ENCODE results near the gene CACNA1B. TPM values are rescaled to one million over a fixed set of nuclear protein-coding genes. Genes with fewer than 3 reads are reported as not detected.

CACNA1B gene
- total and polyA plus RNA-seq, 2 donors (not counting 1 experiment from before 2014, with no cell fraction given), result 0.15 TPM; not detected in 1

- CTCF ChIA-PET, result no interaction called here
Measured at GRCh38 chr9:138083873-138084272, 206.3 kb downstream of the CACNA1B start.

GRCh38 chr9:138085568-138085967 is 208.0 kb downstream of the CACNA1B start:
- intact Hi-C loops (cut with micrococcal nuclease), result no loop called here
- no peaks in the 10 kb centered on the region for H3K4me1 ChIP-seq (ENCODE audit: control insufficient read depth in 2 of 2, insufficient read depth in 2 of 2, low read length in 2 of 2)
- WGBS (ENCODE audit: insufficient coverage), result no CpG with 5 or more reads among the region's 4 CpGs

More at GRCh38 chr9:138083873-138084272, 206.3 kb downstream of the CACNA1B start:
- H3K36me3 ChIP-seq (replicated peaks in 1 of 2; ENCODE audit: control extremely low read depth in 1 of 2, control insufficient read depth in 1 of 2, extremely low read depth in 1 of 2, insufficient read depth in 2 of 2, low read length in 1 of 2), result no peaks in the 10 kb centered on the region
- Mint-ChIP-seq H3K4me3 (no peak overlapping the region), H3K9me3 (ENCODE audit: insufficient read depth) (peaks cover 7% of the 10 kb centered on the region), H3K27me3 (peaks cover 23% of the 10 kb centered on the region), H3K27ac (no peak overlapping the region), H3K4me1 (no peaks in the 10 kb centered on the region)
- no peak overlapping the region for H3K4me2 ChIP-seq (replicated peaks; ENCODE audit: low read depth, low read length, poor library complexity, severe bottlenecking)
- H2AFZ ChIP-seq (ENCODE audit: insufficient read depth, low read depth, low read length, poor library complexity, severe bottlenecking), result no peak overlapping the region
- H3K9ac ChIP-seq (ENCODE audit: low read length), result no peak overlapping the region
- ATAC-seq (ENCODE audit: low read depth), result no peak
- WGBS (ENCODE audit: insufficient coverage), result 57% methylated on average over 3 of the region's 3 CpGs
- POLR2A ChIA-PET, result no interaction called here
- no peak for DNase-seq
- no peaks in the 10 kb centered on the region for H3K4me1 ChIP-seq (ENCODE audit: control insufficient read depth in 2 of 2, insufficient read depth in 2 of 2, low read length in 2 of 2)
- TF ChIP-seq CTCF (IDR thresholded peaks at IDR 0.05), result no peak
- TF ChIP-seq EZH2 (IDR thresholded peaks at IDR 0.05; ENCODE audit: borderline replicate concordance, insufficient read depth, low read depth, low read length, poor library complexity, severe bottlenecking), result no peak
- intact Hi-C loops (cut with micrococcal nuclease), result no loop called here
- H3K9me3 ChIP-seq (ENCODE audit: control extremely low read depth in 1 of 3, control insufficient read depth in 2 of 3, insufficient read depth in 1 of 3, low read length in 2 of 3), result peaks cover 2 to 21% (median 13%) of the 10 kb centered on the region in 3 donors
- peaks cover 0 to 17% (median 1%) of the 10 kb centered on the region in 4 experiments for H3K27me3 ChIP-seq (replicated peaks in 1 of 4; ENCODE audit: control extremely low read depth in 1 of 4, control insufficient read depth in 3 of 4, insufficient read depth in 4 of 4, low read length in 3 of 4)
- H3K27ac ChIP-seq (ENCODE audit: low read length in 2 of 2), result no peak overlapping the region
- no peak overlapping the region for H3K4me3 ChIP-seq (ENCODE audit: control extremely low read depth in 1 of 5, extremely low read depth in 1 of 5, insufficient read depth in 1 of 5, low read depth in 2 of 5, low read length in 4 of 5)
- no peaks in the 10 kb centered on the region for H3K79me2 ChIP-seq (ENCODE audit: control insufficient read depth, insufficient read depth, low read length)
- H4K20me1 ChIP-seq (ENCODE audit: control insufficient read depth, insufficient read depth, low read length, poor library complexity, severe bottlenecking), result no peaks in the 10 kb centered on the region

More at GRCh38 chr9:138085568-138085967, 208.0 kb downstream of the CACNA1B start:
- Histone ChIP-seq H3K27ac (ENCODE audit: low read length in 2 of 2) (no peak overlapping the region), H3K4me3 (ENCODE audit: control extremely low read depth in 1 of 5, extremely low read depth in 1 of 5, insufficient read depth in 1 of 5, low read depth in 2 of 5, low read length in 4 of 5) (no peak overlapping the region), H3K4me2 (replicated peaks; ENCODE audit: low read depth, low read length, poor library complexity, severe bottlenecking) (no peak overlapping the region), H3K9me3 (ENCODE audit: control extremely low read depth in 1 of 3, control insufficient read depth in 2 of 3, insufficient read depth in 1 of 3, low read length in 2 of 3) (peaks cover 2 to 21% (median 13%) of the 10 kb centered on the region in 3 donors), H4K20me1 (ENCODE audit: control insufficient read depth, insufficient read depth, low read length, poor library complexity, severe bottlenecking) (no peaks in the 10 kb centered on the region), H2AFZ (ENCODE audit: insufficient read depth, low read depth, low read length, poor library complexity, severe bottlenecking) (no peak overlapping the region), H3K79me2 (ENCODE audit: control insufficient read depth, insufficient read depth, low read length) (no peaks in the 10 kb centered on the region), H3K9ac (ENCODE audit: low read length) (no peak overlapping the region), H3K36me3 (replicated peaks in 1 of 2; ENCODE audit: control extremely low read depth in 1 of 2, control insufficient read depth in 1 of 2, extremely low read depth in 1 of 2, insufficient read depth in 2 of 2, low read length in 1 of 2) (no peaks in the 10 kb centered on the region), H3K27me3 (replicated peaks in 1 of 4; ENCODE audit: control extremely low read depth in 1 of 4, control insufficient read depth in 3 of 4, insufficient read depth in 4 of 4, low read length in 3 of 4) (peaks cover 0 to 17% (median 4%) of the 10 kb centered on the region in 4 experiments)
- DNase-seq, result no peak
- Mint-ChIP-seq H3K27ac (no peak overlapping the region), H3K4me3 (no peak overlapping the region), H3K27me3 (peaks cover 12% of the 10 kb centered on the region), H3K9me3 (ENCODE audit: insufficient read depth) (peaks cover 7% of the 10 kb centered on the region), H3K4me1 (no peaks in the 10 kb centered on the region)
- no peak for ATAC-seq (ENCODE audit: low read depth)
- TF ChIP-seq EZH2 (IDR thresholded peaks at IDR 0.05; ENCODE audit: borderline replicate concordance, insufficient read depth, low read depth, low read length, poor library complexity, severe bottlenecking), result no peak
- no peak for TF ChIP-seq CTCF (IDR thresholded peaks at IDR 0.05)
- ChIA-PET CTCF (no interaction called here), POLR2A (no interaction called here)
